ENCODE data around the gene RAB14.

- TF ChIP-seq CTCF (IDR thresholded peaks at IDR 0.05) (no peak), POLR2AphosphoS5 (IDR thresholded peaks at IDR 0.05; ENCODE audit: insufficient read depth in 1 of 2, low read depth in 1 of 2) (no peak)
These were observed 38.9 kb upstream of the RAB14 start for GRCh38 chr9:121240472-121241135.
